Activated CD4-positive, CD25-positive, alpha-beta regulatory T cell treated with anti-CD3 and anti-CD28 coated beads, Interleukin-2, amount 50 U/mL, for 72 hours (primary cell): ENCODE results near the gene NLGN3.
A peak's percentile ranks its signal among the peaks of the same experiment; 100 is the strongest.

Experiments used
- DNase-seq: peaks from one replicate; pipeline ENCODE4 v3.0.0; 2021

NLGN3 gene

DNA sequence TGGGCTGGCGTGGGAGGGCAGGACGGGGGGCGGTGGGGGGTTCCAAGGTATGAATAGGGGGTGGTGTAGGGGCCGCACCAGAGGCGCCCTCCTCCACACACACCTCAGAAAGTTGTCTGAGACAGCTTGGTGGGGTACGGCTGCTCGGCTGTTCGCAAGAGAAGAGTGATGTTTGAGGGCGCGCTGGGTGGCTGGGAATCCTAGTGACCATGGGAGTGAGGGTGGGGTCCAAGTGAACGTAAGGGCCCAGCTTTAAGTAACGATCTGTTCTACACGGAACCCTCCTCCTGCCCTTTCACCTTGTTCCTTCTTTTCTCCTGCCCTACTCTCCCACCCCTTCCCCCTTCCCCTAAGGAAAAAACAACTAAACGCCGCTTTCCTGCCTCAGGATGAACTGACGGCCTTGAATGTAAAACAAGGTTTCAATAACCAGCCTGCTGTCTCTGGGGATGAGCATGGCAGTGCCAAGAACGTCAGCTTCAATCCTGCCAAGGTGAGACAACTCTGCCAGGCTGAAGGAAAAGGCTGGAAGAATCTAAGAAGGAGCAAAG is 25.6 kb upstream of the NLGN3 start:
- no peak for DNase-seq

DNA sequence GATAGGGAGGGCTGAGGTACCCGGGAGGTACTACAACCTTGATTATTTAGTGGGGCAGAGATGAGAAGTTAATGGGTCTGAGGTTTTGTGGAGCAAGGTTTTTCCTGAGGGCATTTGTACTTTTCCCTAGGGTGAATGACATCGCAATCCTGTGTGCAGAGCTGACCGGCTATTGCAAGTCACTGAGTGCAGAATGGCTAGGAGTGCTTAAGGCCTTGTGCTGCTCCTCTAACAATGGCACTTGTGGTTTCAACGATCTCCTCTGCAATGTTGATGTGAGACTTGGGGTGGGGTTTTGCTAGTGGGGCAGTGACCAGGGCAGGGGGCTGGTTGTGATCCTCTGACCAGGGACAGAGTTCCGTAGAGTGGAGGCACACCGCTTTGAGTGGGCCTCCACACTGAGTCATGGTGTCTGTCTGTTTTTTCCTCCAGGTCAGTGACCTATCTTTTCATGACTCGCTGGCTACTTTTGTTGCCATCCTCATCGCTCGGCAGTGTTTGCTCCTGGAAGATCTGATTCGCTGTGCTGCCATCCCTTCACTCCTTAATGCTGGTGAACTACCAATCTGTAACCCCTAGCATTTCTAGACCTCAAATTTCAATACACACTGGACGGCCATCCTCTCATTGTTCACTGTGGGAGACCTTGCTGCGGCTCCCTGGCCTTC is 16.3 kb upstream of the NLGN3 start:
- DNase-seq, result no peak

DNA sequence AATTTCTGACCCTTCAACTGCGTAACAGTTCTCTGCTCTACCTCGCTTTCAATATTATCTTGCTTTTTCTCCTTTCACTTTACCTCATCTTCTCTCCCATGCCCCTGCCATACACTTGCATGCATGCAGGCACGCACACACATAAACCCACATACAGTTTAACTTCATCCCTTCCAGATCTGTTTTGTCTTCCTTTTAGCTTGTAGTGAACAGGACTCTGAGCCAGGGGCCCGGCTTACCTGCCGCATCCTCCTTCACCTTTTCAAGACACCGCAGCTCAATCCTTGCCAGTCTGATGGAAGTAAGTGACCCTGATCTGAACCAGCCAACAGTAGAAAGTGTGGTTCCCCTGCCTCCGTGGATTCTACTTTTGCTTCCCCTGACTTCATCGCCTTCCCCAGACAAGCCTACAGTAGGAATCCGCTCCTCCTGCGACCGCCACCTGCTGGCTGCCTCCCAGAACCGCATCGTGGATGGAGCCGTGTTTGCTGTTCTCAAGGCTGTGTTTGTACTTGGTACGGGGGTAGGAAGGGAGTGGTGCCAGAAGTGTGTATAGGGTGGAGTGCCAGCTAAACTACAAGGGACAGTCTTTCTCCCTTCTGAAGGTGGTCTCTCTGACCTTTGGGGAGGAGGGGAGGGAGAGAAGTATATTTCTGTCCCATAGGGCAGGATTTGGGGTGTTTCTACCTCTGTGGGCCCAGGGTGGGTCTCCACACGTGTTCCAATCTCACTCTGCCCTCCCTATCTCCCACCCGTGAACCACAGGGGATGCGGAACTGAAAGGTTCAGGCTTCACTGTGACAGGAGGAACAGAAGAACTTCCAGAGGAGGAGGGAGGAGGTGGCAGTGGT is 15.5 kb upstream of the NLGN3 start:
- peak; percentile 75 for DNase-seq

DNA sequence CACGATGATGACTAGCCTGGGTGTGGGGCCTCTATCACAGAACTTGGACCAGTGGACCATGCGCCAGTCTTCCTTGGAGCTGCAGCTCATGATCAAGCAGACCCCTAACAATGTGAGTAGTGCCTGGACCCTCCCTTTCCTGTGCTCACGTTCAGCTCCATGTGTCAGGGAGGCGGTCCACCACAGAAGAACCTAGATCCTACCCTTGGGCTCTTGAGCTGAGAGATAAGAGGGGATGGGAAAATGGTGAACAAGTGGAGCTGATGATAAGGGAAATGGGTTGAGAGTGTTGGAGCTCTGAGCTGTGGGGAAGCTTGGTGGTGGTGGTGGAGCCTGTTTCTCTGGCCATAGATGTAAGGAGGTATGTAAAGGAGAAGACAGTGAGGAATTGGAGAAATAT is 13.1 kb upstream of the NLGN3 start:
- DNase-seq, result no peak

DNA sequence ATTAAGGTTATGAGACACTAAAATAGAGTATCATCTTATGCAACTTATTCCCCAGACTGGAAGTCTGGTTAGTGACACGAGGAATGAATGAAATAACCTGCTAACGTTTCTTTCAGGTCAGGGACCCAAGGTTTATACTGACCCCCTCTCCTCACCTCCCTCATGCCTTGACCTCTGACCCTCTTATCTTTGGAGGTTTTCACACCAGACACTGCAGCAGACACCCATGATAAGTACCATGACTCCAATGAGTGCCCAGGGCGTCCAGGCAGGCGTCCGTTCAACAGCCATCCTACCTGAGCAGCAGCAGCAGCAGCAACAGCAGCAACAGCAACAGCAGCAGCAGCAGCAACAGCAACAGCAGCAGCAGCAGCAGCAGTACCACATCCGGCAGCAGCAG is 4.2 kb upstream of the NLGN3 start:
- no peak for DNase-seq

DNA sequence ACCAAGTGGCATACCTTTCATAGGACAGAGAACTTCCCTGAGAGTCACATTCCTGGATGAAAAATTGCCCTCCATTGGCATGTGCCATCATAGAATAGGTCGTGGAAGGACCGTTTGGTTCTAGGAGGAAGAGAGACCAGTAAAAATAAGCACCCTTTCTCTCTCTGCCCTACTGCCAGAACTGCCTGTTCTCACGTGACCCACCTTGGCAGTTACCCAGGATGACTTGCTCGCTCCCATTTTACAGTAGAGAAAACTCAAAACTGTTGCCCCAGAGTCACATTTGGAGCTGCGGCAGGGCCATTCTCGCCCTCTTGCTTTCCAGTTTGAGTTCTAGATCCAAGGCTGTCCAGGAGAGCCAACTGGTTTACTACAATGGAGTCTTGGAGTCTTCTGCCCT is 1.1 kb upstream of the NLGN3 start:
- DNase-seq, result no peak

DNA sequence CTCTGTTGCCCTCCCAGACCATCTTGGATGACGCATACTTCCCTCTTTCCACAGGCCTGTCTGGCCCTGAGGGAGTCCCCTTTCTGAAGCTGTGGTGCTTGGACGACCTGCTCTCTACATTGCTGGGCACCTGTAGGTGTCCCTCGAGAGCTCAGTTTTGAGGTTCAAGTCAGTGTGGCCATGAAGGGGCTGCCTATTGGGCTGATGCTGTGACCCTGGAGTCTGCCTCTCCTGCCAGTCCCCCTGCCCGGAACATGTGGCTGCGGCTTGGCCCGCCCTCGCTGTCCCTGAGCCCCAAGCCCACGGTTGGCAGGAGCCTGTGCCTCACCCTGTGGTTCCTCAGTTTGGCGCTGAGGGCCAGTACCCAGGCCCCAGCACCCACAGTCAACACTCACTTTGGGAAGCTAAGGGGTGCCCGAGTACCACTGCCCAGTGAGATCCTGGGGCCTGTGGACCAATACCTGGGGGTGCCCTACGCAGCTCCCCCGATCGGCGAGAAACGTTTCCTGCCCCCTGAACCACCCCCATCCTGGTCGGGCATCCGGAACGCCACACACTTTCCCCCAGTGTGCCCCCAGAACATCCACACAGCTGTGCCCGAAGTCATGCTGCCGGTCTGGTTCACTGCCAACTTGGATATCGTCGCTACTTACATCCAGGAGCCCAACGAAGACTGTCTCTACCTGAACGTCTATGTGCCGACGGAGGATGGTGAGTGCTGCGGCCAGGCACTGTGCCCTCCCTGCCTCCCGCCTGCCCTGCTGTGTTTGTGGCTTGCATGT is 3.0 kb downstream of the NLGN3 start:
- no peak for DNase-seq

DNA sequence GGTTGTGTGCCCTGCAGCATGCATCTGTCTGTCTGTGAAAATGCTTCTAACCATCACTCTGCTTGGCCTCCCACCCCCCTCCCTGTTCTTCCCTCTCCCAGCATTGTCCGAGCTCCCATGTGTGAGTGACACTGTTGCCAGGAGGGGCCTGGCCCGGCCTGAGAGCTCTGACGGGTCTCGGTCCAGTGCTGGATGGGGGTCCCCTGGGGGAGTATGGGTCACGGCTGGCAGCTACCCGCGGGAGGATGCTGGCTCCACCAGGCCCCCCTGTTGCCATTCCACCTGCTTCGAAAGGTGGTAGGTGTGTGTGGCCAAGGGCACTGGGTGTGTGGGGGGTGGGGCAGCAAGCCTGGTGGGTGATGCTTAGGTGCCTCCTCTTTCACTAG is 3.6 kb downstream of the NLGN3 start:
- no peak for DNase-seq

DNA sequence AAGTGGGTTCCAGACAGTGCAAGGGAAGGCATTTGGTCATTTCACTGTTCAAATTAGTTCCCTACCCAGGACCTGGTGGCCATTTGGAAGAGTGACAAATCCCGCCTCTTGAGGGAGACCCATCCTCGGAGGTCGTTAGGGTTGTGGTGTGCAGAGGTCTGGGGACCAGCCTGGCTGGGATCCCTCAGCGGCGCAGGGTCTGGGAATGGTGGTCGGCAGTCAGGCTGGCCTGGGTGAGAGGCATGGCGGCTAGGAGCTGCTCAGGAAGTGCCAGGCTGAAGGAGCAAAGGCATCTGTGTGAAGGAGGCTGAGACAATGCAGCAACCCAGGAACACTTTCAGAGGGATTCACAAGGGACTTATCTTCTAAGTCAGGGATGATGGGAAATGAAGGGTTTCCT is 6.7 kb downstream of the NLGN3 start:
- DNase-seq, result no peak

DNA sequence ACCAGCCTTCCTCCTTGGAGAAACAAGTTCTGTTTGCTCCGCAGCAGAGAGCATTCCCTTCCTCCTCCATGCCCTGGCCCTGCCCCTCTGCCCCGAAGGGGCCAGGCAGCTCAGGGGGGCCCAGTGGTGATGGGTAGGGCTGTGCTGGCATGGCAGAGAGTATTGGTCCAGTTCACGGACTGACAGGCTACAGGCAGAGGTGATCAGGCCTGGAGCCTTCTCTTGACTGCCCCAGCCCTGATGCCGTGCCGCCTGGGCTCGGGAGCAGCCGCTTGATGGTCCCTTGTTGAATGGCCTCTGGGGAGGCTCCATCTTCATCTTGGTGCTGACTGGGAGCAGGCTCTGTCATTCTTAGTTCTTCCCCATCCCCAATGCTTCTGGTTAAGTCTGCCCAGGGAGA is 9.6 kb downstream of the NLGN3 start:
- no peak for DNase-seq

DNA sequence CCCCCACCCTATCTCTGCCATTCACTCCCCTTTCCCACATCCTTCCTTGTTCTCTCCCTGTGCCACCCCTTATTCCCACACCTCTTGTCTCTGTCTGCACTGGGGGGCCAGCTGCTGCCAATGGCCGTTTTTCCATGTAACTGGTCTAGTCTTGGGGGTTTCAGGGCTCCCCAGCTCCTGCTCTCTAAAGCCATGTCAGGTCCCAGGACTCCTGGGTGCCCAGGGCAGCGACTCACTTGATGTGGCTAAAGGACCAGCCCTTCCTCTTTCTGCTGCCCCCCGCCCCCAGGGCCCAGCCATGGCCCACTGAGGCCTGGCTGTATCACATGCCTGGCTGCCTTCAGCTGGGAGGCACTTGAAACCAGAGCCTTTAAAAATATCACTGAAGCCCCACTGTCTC is 10.0 kb downstream of the NLGN3 start:
- no peak for DNase-seq

DNA sequence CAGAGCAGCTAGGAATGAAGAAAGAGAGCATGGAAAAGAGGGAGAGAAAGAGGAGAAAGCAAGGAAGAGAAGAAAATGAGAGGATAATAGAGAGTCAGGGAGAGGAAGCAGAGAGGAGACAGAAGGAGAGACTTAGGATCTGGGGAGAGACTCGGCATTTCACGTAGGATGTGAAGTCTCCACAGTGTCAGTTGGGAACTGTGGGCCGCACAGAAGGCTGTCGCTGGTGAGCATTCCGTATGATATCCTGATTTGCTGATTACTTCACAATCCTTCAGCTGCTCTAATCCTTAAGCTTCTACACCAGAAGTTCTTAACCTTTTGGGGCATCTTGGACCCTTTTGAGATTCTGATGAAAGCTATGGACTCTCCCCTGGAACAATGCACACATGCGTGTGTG is 14.0 kb downstream of the NLGN3 start:
- no peak for DNase-seq

DNA sequence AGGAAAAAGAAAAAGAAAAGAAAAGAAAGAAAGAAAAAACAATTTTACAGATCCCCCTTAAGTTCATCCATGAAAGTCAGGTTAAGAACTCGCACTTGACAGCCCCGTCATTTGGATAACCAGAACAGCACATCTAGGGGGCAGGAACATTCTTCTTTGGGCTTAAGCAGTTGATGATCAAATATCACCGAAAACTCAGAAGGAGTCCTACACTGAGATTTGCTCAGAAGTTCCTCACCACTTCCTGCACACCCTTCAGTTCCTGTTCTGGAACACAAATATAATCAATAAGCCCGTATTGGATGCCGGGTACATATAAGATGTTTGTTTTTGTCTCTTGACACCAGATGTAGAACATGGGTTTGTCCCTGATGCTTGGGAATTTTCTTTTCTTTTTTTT is 14.7 kb downstream of the NLGN3 start:
- DNase-seq, result no peak

DNA sequence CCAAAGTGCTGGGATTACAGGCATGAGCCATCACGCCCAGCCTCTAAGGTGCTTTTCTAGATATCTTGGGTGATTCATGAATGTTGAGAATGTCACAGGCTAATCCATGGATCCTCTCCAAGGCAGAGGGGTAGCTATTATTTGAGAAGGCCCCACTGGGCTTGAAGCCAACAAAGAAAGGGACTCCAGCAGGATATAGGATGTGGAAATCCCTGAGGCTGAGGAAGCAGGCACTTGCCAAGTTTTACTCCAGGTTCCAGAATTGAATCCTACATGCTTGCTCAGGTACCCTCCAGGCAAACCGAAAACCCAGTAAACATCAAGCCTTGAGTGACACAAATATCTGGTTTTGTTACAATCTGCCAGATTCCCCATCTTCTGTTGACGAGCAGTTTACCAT is 15.8 kb downstream of the NLGN3 start:
- no peak for DNase-seq

DNA sequence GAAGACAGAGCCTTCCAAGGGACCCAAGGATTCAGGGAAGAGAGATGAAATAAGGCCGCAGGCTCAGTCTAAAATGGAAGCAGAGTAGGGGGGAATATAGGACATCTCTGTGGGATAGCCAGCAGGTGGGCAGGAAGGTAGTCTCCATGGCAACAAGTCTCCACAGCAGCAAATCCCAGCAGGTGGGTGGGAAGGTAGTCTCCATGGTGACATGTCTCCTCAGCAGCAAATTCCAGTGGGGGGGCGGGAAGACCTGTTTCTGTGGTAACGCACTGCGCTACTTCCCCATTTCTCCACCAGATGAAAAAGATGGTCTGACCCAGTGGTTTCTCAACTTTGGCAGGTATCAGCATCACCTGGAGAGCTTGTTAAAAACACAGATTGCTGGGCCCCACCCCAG is 18.3 kb downstream of the NLGN3 start:
- DNase-seq, result no peak

DNA sequence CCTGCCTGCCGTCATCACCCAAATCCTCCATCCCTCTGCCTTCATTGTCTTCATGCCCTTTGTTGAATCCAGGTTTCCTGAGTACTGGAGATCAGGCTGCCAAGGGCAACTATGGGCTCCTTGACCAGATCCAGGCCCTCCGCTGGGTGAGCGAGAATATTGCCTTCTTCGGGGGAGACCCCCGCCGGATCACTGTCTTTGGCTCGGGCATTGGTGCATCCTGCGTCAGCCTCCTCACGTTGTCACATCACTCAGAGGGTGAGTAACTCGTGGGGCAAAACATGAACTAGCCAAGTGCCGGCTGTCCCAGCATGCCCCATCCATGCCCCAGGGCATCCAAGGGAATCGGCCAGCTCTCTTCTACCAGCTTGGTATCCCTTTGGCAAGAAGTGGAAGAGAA is 19.4 kb downstream of the NLGN3 start:
- DNase-seq, result no peak

DNA sequence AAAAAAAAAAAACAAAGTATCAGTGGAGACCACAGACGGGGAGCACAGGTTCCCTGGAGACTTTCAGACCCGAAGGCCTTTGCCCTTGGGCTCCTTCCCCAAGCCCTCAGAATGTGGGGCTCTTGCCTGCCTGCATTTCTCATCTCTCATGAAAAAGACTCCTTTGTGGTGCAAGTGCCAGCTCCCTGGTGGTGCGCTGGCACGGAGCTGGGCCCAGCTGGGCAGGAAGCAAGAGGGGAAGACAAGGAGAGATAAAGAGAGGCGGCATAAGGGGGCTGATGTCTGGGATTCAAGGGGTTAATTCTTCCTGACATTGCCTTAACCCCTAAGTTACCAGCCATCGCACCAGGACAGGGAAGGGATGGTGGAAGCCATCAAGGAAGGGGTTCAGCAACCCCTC is 21.8 kb downstream of the NLGN3 start:
- DNase-seq, result no peak

DNA sequence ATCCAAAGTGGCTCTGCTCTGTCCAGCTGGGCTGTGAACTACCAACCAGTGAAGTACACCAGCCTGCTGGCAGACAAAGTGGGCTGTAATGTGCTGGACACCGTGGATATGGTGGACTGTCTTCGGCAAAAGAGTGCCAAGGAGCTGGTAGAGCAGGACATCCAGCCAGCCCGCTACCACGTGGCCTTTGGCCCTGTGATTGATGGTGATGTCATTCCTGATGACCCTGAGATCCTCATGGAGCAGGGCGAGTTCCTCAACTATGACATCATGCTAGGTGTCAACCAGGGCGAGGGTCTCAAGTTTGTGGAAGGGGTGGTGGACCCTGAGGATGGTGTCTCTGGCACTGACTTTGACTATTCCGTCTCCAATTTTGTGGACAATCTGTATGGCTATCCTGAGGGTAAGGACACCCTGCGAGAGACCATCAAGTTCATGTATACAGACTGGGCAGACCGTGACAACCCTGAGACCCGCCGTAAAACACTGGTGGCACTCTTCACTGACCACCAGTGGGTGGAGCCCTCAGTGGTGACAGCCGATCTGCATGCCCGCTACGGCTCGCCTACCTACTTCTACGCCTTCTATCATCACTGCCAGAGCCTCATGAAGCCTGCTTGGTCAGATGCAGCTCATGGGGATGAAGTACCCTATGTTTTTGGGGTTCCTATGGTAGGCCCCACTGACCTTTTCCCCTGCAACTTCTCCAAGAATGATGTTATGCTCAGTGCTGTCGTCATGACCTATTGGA is 22.6 kb downstream of the NLGN3 start:
- DNase-seq, result no peak

DNA sequence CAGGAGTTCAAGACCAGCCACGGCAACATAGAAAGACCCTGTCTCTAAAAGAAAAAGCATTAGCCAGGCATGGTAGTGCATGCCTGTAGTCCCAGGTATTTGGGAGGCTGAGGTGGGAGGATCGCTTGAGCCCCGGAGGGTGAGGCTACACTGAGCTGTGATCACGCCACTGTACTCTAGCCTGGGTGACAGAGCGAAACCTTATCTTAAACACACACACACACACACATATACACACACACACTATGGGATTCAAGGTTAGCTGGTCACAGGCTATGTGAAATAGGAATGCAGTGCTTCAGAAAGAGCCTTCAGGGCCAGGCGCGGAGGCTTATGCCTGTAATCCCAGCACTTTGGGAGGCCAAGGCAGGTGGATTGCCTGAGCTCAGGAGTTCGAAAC is 23.5 kb downstream of the NLGN3 start:
- no peak for DNase-seq

DNA sequence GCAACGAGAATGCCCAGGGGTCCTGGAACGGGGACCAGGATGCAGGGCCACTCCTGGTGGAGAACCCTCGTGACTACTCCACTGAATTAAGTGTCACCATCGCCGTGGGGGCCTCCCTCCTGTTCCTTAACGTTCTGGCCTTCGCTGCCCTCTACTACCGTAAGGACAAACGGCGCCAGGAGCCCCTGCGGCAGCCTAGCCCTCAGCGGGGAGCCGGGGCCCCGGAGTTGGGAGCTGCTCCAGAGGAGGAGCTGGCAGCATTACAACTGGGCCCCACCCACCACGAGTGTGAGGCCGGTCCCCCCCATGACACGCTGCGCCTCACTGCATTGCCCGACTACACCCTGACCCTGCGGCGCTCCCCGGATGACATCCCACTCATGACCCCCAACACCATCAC is 24.9 kb downstream of the NLGN3 start:
- no peak for DNase-seq

DNA sequence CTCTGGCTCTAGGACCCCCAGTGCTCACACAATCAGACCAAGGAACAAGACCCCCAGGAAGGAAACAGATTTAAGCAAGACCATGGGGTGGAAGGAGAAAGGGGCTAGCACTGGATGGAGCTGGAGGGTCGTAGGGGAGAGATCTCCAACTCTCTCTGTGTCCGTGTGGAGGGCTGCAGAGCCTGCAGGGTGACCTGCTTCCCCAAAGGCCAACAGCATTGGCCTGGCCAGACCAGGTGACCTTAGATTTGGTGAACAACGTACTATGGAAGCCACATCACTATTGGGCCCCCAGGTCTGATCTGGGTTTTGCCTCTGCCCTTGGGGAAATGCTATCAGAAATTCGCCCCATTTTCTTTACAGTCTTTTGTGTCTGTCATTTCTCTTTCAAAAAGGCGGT is 26.0 kb downstream of the NLGN3 start:
- DNase-seq, result no peak

DNA sequence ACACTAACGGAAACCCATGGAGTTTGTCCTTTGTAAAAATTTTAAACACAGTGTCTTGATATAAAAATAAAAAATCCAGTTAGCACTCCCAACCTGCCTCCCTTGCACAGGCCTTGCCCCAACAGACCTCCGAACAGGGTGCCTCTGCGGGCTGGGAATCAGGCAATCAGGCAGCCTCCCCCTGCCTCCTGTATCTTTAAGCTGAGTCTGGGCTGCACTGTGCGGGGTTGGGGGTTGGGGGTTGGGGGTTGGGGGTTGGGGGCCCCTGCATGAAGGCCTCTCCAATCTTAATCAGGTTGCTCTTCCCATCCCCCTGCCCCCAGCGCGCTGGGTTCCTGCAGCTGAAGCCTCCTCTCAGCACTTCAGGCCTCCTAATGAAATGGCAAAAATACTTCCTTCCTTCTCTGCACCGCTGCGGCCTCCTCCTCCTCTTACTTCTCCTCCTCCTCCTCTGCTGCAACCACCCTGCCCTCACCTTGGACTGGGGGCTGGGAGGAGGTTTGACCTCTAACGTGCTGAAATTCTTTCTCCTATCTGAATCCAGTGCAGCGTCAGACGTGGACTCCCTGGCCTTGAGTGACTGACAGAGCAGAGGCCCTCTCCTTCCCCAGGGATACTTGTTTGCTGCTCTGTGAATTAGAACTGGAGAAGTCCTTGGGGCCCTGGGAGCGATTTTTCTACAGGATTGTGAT is 26.6 kb downstream of the NLGN3 start:
- DNase-seq, result no peak
